Keratinocyte (primary cell): ENCODE data around the gene PADI4.

Experiments
- CTCF ChIP-seq, 3 experiments: IDR thresholded peaks in 1 of 3; conservative IDR thresholded peaks in 1 of 3; optimal IDR thresholded peaks in 1 of 3; 2 replicates in 2 of 3; 3 replicates in 1 of 3; pipeline versions ENCODE3 to v1.5.1; 2011; ENCODE audit warnings: low read length in 3 of 3, mild to moderate bottlenecking in 3 of 3, moderate library complexity in 2 of 3, control low read depth in 1 of 3, inconsistent platforms in 1 of 3; ENCODE audit not compliant: insufficient read depth in 2 of 3; ENCODE audit errors: extremely low read depth in 1 of 3
- EZH2 ChIP-seq: IDR thresholded peaks from one replicate; pipeline ENCODE4 v1.6.1; 2012; ENCODE audit warnings: inconsistent platforms, mild to moderate bottlenecking, low read length, moderate library complexity

DNA sequence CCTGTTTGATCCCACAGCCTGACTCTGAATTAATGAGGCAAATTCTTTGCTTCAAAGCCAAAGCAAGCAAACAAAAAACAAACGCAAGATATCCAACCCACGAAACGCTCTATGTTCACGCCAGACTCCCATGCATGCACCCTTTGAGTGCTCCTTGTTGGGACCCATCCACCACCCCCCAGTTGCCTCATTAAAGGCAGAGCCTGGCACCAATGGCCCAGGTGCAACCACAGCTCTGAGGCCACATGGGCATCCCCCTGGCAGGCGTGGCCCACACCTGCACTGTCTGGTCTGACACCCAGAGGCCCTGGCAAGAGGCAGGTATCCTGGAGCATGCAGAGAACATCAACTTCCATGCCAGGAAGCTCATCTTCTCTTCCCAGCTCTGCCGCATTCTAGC is 1.1 kb upstream of the PADI4 start:
- no peak for TF ChIP-seq CTCF (optimal IDR thresholded peaks at IDR 0.05 in 1 of 3, IDR thresholded peaks at IDR 0.05 in 1 of 3, conservative IDR thresholded peaks at IDR 0.05 in 1 of 3; ENCODE audit: extremely low read depth in 1 of 3, insufficient read depth in 2 of 3, low read length in 3 of 3)
- TF ChIP-seq EZH2: no peak
